ENCODE measurements around the gene CCDC80. TPM values are rescaled to one million over a fixed set of nuclear protein-coding genes. Genes with fewer than 3 reads are reported as not detected.
A peak's percentile ranks its signal among the peaks of the same experiment; 100 is the strongest.
"Not testable (repeated sequence)": the region's sequence is repeated elsewhere in the genome, so short reads cannot be mapped to it uniquely, and the experiment has no call there.

CCDC80 gene
- total RNA-seq, 1 donor from 2014 or later: 62.7 TPM

DNA sequence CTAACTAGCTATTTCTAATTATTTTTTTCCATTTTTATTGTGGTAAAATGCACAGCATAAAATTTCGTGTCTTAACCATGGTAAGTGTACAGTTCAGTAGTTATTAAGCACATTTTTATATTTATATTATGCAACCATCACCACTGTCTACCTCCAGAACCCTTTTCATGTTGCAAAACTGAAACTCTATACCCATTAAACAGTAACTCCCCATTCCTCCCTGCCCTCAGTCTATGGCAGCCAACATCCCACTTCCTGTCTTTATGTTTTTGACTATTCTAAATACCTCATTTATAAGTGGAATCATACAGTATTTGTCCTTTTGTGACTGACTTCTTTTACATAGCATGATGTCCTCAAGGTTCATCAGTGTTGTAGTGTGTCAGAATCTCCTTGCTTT is 53.6 kb downstream of the CCDC80 start:
- no peak for DNase-seq (ENCODE audit: low spot score)

DNA sequence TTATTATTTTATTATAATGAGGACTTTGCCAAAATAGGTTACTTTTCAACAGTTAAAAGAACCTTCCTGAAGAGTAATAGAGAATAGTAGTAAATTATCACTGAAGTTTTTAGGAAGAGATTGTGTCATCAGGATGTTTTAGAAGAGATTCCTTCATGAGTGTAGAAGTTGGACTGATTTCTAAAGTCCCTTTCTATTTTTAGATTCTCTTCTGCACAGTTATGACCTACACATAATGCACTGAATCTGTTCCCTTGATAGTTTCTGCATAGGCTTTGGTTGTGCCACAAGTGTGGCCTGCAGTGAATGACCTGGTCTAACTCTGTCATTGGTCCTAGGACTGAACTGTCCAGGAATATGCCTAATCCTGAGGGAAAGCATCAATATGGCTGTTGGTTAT is 55.2 kb downstream of the CCDC80 start:
- DNase-seq (ENCODE audit: low spot score): no peak

DNA sequence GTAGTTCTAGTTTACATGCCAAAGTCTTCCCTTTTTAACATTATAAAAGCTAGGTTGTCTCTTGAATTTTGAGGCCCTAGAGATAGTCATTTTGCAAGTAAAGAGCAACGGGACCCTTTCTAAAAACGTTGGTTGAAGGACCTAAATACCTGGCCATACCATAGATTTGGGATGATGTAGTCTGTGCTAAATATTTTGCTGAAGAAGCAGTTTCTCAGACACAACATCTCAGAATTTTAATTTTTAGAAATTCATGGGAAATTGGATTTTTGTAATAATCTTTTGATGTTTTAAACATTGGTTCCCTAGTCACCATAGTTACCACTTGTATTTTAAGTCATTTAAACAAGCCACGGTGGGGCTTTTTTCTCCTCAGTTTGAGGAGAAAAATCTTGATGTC is 57.8 kb downstream of the CCDC80 start:
- DNase-seq (ENCODE audit: low spot score): no peak

GRCh38 chr3:112582244-112582874 is 58.6 kb downstream of the CCDC80 start:
- DNase-seq (ENCODE audit: low spot score): no peak

DNA sequence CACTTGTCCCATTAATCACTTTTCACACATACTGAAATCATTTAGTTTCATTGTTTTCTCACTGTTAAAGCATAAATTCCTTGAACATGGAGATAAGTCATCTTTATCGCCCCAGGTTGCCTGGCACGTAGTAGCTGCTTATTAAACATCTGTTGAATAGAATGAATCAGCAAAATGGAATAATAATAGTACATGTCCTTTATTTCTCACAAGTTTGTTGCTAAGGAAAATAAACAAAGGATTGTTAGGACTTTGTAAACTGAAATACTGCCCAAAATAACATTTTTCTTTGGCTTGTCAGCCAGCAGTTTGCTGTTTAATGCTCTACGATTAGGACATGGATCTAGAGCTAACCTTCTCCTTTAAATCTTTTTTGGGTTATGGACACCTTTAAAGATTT is 61.2 kb downstream of the CCDC80 start:
- DNase-seq (ENCODE audit: low spot score): no peak

GRCh38 chr3:112579232-112579631 is 61.7 kb downstream of the CCDC80 start:
- no peak for DNase-seq (ENCODE audit: low spot score)

DNA sequence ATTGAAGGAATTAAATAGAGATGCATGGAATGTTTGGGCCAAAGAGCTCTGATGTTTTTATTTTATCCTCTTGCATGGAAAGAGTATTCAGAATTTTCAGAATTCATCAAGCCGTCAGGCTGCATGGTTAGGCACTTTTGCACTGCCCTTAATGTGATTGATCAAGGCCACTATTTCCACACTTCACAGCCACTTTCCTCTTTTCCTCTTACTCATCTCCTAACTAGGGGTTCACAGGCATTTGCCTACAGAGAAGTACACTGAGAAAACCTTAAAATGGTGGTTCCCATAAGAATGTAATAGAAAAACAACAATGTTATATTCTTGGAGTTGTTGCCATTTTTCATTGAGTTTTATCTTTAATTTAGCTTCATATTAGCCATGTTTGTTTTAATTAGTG is 68.2 kb downstream of the CCDC80 start:
- no peak for DNase-seq (ENCODE audit: low spot score)

- DNase-seq (ENCODE audit: low spot score): no peak
Observed at GRCh38 chr3:112569265-112569664, 71.7 kb downstream of the CCDC80 start.

- no peak for DNase-seq (ENCODE audit: low spot score)
Observed at GRCh38 chr3:112568642-112569041, 72.3 kb downstream of the CCDC80 start.

- no peak for DNase-seq (ENCODE audit: low spot score)
Observed at GRCh38 chr3:112564940-112565305, 76.0 kb downstream of the CCDC80 start.

DNA sequence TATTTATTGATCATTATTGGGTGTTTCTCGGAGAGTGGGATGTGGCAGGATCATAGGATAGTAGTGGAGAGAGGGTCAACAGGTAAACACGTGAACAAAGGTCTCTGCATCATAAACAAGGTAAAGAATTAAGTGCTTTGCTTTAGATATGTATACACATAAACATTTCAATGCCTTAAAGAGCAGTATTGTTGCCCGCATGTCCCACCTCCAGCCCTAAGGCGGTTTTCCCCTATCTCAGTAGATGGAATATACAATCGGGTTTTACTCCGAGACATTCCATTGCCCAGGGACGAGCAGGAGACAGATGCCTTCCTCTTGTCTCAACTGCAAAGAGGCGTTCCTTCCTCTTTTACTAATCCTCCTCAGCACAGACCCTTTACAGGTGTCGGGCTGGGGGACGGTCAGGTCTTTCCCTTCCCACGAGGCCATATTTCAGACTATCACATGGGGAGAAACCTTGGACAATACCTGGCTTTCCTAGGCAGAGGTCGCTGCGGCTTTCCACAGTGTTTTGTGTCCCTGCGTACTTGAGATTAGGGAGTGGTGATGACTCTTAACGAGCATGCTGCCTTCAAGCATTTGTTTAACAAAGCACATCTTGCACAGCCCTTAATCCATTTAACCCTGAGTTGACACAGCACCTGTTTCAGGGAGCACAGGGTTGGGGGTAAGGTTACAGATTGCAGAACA is 76.5 kb downstream of the CCDC80 start:
- not testable (repeated sequence) for DNase-seq (ENCODE audit: low spot score)

DNA sequence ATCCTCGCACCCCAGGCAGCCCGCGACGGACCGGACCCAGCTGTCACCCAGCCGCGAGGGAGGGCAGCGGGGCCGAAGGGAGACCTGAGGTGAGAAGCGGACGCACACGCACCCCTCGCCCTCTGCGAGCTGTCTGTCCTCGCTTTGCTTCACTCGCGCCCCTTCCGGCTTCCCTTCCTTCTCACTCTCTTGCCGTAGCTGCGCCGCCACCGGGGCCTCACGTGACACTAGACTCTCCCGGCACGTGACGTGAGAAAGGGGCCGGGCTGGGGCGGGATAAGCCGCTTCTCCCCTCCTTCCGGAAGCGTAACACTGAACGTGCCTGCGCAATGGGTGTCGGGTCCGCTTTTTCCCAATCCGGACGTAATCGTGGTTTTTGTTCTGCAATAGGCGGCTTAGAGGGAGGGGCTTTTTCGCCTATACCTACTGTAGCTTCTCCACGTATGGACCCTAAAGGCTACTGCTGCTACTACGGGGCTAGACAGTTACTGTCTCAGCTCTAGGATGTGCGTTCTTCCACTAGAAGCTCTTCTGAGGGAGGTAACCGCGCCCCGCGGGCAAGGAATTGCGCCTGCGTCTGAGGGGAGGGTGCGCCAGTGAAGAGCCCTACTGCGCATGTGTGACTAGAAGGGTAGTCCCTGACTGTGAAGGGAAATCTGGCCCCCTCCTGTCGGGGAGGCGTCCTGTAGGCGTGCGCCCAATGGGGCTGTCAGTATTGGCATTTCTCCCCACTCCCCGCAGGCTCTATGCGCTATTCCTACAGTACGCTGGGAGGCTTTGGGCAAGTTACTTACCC is 79.0 kb downstream of the CCDC80 start, which contains the start of the genes ATG3 and SLC35A5:
TSS of gene ATG3 (minus strand) at position 229 of the 796 bp plus-strand sequence. CDS start 434 bp downstream, outside the sequence.
TSS of gene SLC35A5 (plus strand) at position 312 of the 796 bp plus-strand sequence. CDS start 1,359 bp downstream, outside the sequence.
- DNase-seq (ENCODE audit: low spot score): peak; percentile 99

GRCh38 chr3:112561484-112561733 is 79.5 kb downstream of the CCDC80 start:
- DNase-seq (ENCODE audit: low spot score): no peak

DNA sequence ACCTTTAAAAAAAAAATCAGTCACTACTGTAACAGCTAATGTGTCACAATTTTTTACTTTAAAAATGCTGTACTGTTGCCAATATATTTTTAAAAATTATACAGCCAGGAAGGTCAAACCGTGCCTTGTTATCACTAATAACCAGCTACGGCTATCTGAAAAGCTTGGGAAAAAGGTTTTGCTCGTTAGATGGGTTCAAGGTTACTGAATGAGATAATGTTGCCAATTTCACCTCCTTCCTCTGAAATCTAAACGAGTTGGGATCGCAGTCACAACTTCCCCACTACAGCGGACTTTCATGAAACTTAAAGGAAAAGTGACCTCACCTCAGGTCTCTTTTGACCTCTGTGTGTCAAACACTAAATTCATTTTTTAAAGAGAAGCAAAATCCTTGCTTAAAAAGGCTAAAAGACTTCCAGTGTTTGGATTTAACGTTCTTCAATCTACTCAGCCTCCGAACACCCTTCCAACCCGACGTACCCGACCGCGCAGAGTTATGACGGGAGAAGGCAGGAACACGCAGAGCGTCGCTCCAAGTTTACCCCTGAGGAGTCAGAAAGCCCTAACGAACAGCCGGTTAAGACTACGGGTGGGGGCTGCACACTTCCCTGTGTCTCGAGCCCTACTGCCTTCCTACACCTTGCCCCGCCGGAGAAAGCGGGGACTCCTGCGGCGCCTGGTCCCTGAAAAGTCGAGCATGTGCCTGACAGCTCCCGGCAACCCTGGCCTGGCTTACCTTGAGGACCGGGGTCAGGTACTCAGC is 80.0 kb downstream of the CCDC80 start:
- DNase-seq (ENCODE audit: low spot score): peak; percentile 63

- DNase-seq (ENCODE audit: low spot score): no peak
Observed at GRCh38 chr3:112560307-112560706, 80.6 kb downstream of the CCDC80 start.

- DNase-seq (ENCODE audit: low spot score): no peak
Observed at GRCh38 chr3:112557976-112558375, 83.0 kb downstream of the CCDC80 start.

DNA sequence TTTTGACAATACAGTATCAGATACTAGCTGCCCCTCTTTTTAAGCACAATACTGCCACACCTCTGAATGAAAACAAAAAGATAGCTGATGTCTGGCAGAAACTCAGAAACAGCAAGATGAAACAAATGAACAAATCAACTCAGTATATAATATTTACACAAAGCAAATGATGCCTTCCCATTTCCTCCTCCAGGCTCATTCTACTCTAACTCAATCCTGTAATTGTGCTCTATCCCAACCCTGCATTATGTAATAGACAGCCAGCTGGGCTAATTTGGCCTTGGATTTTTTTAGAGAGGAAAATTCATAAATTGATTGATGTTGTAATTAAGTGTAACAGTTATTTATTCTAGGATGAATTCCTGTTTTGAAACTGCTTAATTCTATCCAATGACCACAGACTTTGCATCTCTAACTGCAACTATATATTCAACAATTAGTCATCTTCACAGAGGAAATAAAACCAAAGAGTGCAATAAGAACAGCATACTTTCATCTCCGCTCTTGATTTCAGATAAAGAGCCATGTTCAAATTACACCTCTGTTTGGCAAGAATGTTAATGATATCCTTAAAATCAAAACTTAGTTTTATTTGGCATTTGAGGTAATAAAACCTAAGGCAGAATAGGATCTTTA is 85.3 kb downstream of the CCDC80 start:
- no peak for DNase-seq (ENCODE audit: low spot score)

- DNase-seq (ENCODE audit: low spot score): no peak
Observed at GRCh38 chr3:112550859-112551258, 90.1 kb downstream of the CCDC80 start.
